OCI-LY7 (cell line): ENCODE data around the gene GNB1L.

ENCODE experiments used
- EZH2phosphoT487 ChIP-seq: fragments of 200-600 bp; sonication (generic); IDR thresholded peaks from 2 replicates; pipeline ENCODE4 v1.6.1; 2018; ENCODE audit warnings: low read depth, borderline replicate concordance, mild to moderate bottlenecking, mixed run types, antibody characterized with exemption, low read length, moderate library complexity, mixed read lengths
- TF ChIP-seq, protein P1 (sequence below): fragments of 200-600 bp; sonication (generic); conservative IDR thresholded peaks from 2 replicates; pipeline ENCODE4 v1.5.1; 2014; ENCODE audit warnings: mild to moderate bottlenecking, antibody characterized with exemption, low read length, moderate library complexity, mixed read lengths

DNA sequence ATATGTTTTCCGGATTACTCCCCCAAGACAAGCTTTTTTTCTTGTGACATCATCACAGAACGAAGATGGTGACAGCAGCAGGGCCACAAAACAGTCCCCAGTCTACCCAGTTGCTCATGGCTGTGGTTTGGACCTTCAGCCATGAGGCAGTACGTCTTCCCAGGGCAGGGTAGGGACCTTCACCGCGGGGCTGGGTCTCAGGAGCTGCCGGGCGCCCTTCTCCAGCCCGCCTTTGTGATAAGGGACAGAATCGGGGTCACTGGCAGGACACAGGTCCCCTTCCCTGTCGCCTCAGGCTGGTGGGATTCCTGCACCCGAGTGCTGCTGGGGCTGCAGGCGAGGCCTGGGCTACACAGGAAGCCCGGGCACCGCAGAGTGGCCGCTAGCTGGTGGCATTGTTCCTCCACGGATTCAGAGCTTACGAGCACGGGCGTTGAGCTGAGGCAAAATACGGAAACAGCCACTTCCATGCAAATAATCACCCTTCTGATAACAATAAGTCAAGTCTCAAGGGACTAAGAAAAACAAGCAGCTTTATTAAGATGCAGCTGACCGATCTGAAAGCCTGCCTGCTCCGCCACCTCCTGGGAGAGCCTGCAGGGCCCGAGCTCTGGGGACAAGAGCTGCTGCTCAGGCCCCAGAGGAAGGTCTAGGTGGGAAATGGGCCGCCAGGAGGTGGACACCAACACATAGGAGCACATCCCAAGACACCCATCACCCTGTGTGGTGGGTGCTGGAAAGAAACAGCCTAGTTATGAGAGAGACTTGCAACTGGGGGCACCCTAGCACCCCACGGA, 81.8 kb downstream of the GNB1L start:
- TF ChIP-seq, protein P1, sequence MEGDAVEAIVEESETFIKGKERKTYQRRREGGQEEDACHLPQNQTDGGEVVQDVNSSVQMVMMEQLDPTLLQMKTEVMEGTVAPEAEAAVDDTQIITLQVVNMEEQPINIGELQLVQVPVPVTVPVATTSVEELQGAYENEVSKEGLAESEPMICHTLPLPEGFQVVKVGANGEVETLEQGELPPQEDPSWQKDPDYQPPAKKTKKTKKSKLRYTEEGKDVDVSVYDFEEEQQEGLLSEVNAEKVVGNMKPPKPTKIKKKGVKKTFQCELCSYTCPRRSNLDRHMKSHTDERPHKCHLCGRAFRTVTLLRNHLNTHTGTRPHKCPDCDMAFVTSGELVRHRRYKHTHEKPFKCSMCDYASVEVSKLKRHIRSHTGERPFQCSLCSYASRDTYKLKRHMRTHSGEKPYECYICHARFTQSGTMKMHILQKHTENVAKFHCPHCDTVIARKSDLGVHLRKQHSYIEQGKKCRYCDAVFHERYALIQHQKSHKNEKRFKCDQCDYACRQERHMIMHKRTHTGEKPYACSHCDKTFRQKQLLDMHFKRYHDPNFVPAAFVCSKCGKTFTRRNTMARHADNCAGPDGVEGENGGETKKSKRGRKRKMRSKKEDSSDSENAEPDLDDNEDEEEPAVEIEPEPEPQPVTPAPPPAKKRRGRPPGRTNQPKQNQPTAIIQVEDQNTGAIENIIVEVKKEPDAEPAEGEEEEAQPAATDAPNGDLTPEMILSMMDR, result peak; percentile 72
- TF ChIP-seq EZH2phosphoT487, result no peak
